NCI-H345 treated with DMSO at 0.1 percent for 48 hours (cell line): Measurements from ENCODE around the gene WNT3.
"Not testable (repeated sequence)": the region's sequence is repeated elsewhere in the genome, so short reads cannot be mapped to it uniquely, and the experiment has no call there.

Source experiments
- DNase-seq: peaks from one replicate; lab custom pipeline; 2025; ENCODE audit not compliant: unreplicated experiment; lab: John Stamatoyannopoulos, UW

WNT3 gene

GRCh38 chr17:46768896-46769295 lies 49.6 kb downstream of the WNT3 start:
- not testable (repeated sequence) for DNase-seq

DNA sequence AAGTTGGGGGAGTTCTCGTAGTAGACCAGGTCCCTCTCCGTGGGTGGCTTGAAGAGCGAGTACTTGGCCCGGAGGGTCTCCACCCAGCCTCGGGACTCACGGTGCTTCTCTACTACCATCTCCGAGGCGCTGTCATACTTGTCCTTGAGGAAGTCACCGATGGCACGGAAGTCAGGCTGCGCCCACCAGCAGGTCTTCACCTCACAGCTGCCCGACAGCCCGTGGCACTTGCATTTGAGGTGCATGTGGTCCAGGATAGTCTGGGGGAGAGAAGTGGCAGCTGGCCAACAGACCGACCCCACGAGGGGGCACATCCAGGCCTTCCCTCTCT lies 50.0 kb downstream of the WNT3 start:
- no peak for DNase-seq

- no peak for DNase-seq
These were observed 51.7 kb downstream of the WNT3 start for GRCh38 chr17:46766493-46767491.

GRCh38 chr17:46765453-46765852 lies 53.0 kb downstream of the WNT3 start:
- DNase-seq, result no peak

- no peak for DNase-seq
These were observed 53.6 kb downstream of the WNT3 start for GRCh38 chr17:46764709-46765401.

DNA sequence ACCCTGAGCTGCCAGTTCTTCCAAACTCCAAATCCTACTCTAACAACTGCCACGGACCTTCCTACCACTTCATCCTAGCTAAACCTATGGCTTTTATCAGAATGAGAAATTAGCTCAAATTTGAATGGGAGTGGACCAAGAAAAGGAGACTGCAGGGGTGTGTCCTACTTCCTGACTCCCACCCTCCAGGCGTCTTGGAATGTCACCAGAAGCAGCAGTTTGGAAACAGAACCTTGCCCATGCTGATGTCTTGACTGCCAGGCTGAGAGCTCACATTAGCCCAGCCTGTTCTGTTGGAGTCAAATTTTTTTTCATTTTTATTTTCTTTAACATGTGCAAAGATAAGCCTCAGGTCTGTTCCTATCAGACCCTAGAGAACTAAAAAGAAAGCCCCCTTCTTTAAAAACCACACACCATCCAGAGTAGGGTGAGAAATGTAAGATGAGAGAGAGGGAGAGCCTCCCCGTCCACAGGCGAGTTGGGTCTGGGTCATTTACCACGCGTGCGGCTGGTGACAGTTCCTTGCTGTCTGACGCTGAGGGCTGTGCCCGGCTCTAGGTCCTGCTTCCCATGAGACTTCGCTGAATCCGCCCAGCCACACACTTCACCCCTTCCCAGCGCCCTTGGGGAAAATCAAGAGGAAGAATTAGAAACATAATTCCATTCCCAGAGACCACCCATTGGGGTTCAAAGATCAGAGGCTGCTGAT lies 54.3 kb downstream of the WNT3 start:
- no peak for DNase-seq

- DNase-seq, result no peak
These were observed 55.1 kb downstream of the WNT3 start for GRCh38 chr17:46763416-46763815.

GRCh38 chr17:46759141-46759540 lies 59.4 kb downstream of the WNT3 start:
- no peak for DNase-seq

DNA sequence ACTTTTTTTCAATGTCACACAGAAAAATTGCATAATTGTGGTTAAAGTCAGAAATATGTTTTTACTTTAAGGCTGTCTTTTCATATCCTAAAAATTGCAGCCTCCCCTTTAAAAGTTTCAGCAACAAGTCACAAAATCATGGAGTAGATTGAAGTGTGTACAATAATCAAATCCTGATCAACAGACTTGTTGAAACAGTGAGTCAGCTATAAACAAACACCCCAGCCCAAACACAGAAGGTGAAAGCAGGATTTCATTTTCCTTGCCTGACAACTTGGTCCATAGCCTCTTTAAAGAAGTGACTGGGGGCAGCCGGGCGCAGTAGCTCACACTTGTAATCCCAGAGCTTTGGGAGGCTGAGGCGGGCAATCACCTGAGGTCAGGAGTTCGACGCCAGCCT lies 59.9 kb downstream of the WNT3 start:
- DNase-seq, result no peak

DNA sequence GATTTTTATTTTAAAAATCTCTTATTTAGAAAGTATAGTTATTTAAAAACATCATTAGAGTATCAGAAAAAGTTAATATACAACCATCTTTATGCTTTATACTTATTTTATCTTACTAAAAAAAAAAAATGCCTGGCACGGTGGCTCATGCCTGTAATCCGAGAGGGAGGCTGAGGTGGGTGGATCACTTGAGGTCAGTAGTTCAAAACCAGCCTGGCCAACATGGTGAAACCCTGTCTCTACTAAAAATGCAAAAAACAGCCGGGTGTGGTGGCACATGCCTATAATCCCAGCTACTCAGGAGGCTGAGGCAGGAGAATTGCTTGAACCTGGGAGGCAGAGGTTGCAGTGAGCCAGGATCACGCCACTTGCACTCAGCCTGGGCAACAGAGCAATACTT lies 60.9 kb downstream of the WNT3 start:
- not testable (repeated sequence) for DNase-seq

DNA sequence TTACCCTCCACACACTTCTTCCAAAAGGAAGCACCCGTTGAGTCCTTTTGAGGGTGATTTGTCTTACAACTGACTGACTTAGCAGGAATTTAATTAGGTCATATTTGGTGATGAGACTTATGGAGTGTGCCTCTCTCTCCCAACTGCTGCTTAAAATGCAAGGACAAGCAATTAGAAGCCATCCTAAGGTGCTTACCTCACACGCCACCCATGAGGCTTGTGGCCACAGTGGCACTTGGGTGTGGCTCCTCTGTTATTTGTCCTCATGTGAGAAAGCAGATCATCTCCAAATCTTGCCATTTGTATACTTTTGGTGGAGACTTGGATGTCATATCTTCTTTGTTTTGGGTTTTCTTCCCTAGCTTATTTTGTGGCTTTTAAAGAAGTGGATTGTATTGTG lies 61.6 kb downstream of the WNT3 start:
- no peak for DNase-seq

- no peak for DNase-seq
These were observed 62.3 kb downstream of the WNT3 start for GRCh38 chr17:46756081-46756735.

- no peak for DNase-seq
These were observed 64.7 kb downstream of the WNT3 start for GRCh38 chr17:46753776-46754175.

GRCh38 chr17:46751425-46751824 lies 67.1 kb downstream of the WNT3 start:
- DNase-seq, result no peak

DNA sequence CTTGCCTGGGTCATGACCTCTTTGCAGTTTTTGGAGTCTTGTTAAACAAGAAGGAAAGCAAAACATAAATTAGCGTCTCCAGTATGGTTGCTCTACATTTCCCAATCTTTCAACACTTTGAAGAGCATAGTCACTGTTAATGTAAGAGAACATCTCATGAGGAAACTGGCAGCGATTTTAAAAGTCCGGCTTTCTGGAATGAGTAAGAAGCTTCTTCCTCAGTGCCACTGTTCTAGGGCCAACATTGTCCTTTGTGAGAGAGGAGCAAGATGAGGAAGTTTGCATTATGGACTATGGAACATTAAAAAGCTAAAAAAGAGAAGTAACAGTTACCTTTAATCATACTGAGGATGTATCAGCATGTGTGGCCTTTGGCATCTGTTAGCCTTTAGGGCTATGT lies 73.1 kb downstream of the WNT3 start:
- no peak for DNase-seq

DNA sequence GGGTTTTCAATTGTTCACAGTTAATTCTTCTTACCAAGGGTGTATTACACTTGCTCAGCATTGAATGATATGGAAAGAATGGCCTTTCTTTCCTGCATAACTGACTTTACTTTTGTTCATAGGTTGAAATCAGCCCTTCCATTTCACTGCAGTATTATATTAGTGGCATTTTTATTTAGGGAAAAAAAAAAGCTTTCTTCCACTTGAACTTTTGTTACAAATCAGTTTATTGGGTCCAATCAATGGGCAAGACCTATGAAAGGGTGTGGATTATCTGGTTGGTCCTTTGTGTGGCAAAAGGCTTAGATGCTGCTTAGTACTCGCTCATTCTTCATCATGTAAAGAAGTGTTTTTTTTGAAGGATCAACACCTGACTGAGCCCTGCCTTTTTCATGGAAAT lies 74.1 kb downstream of the WNT3 start:
- no peak for DNase-seq

DNA sequence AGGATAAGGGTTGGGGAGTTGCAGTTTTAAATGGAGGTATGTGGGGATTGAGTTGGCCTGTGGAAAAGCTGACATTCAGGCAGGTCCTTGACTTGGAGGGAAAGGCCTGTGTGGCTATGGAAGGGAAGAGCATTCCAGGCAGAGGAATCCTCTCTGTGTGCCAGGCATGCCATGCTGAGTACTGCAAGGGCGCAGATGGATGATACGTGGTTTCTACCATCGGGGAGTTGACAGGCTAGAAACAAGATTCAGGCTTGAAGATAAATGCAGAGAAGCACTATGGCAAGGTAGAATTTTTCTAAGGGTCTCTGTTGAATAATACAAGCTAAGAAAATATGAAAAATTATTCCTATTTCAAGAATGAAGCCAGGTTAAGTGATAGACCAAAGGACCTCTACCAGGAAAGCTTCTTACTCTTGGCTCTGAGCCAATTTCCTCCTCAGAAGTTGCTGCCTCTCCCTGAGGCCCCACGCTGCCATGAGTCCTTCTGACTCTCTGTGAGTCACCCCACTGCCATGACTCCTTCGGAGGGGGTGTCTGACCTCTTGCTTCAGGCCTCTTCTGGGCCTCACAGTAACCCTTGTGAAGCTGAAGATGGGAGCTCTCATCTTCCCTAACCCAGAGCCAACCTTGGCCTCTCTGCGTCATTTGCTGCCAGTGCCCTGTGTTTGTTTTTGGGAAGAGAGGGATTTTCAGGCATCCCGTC lies 75.8 kb downstream of the WNT3 start:
- DNase-seq, result no peak

- DNase-seq, result no peak
These were observed 77.3 kb downstream of the WNT3 start for GRCh38 chr17:46741122-46741730.

DNA sequence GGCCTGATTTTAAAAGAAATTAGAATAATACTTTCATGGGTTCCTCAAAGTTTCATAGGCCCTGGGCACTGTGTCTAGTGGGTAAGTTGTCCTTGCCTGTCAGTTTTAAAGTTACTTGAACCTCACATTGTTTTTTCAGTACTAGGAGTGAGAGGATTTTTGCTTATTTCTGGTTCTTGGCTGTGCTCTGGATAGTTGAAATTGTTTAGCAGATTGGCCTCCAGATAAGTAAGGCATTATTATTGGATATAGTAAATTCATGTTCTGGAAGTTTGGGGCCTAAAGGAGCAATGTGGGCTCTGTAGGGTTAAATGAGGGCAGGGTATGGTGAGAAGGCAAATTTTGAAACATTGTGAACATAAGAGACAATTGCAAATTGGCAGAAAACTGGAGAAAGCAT lies 78.5 kb downstream of the WNT3 start:
- DNase-seq, result no peak

GRCh38 chr17:46738544-46738943 lies 79.9 kb downstream of the WNT3 start:
- DNase-seq, result no peak
